ENCODE data around the gene ANAPC7. TPM values are rescaled to one million over a fixed set of nuclear protein-coding genes. Genes with fewer than 3 reads are reported as not detected.
A peak's percentile ranks its signal among the peaks of the same experiment; 100 is the strongest.

Gene ANAPC7
- total and polyA plus RNA-seq, 9 of the 15 experiments (the other 6 are each of a cell fraction or from before 2014, with no cell fraction given): 46.7 to 158 (median 109) TPM

- TF ChIP-seq CHD4 (IDR thresholded peaks at IDR 0.05; ENCODE audit: insufficient read depth, insufficient replicate concordance, low read depth, low read length, poor library complexity, severe bottlenecking): peak; percentile 62
- TF ChIP-seq SIRT6 (IDR thresholded peaks at IDR 0.05; ENCODE audit: low read depth, low read length): no peak
- no peak for TF ChIP-seq ILK (tag; IDR thresholded peaks at IDR 0.05; ENCODE audit: borderline replicate concordance, low read depth)
- TF ChIP-seq TAF15 (IDR thresholded peaks at IDR 0.05; ENCODE audit: low read depth, low read length): no peak
- no peak for TF ChIP-seq SFPQ (IDR thresholded peaks at IDR 0.05; ENCODE audit: low read depth, low read length)
- no peak for TF ChIP-seq TCF7L2 (IDR thresholded peaks at IDR 0.05; ENCODE audit: low read depth, low read length)
- no peak for TF ChIP-seq ZNF431 (CRISPR knock-in tag; IDR thresholded peaks at IDR 0.05)
- no peak for TF ChIP-seq ZC3H4 (CRISPR knock-in tag; IDR thresholded peaks at IDR 0.05; ENCODE audit: borderline replicate concordance)
- TF ChIP-seq PPARD (CRISPR knock-in tag; IDR thresholded peaks at IDR 0.05): no peak
- TF ChIP-seq SMARCA4 (IDR thresholded peaks at IDR 0.05): peak; percentile 98
- no peak for TF ChIP-seq ARHGAP35 (IDR thresholded peaks at IDR 0.05; ENCODE audit: partially characterized antibody)
- no peak for TF ChIP-seq ZC3H11A (IDR thresholded peaks at IDR 0.05; ENCODE audit: low read depth, low read length)
- no peak for TF ChIP-seq ZNF512 (tag; IDR thresholded peaks at IDR 0.05)
- TF ChIP-seq RAD51 (IDR thresholded peaks at IDR 0.05; ENCODE audit: borderline replicate concordance, low read depth): no peak; the same call in 1 of the 2 replicates
- TF ChIP-seq ATF2 (CRISPR knock-in tag; IDR thresholded peaks at IDR 0.05): no peak
- TF ChIP-seq USF2 (CRISPR knock-in tag; IDR thresholded peaks at IDR 0.05): no peak
- no peak for TF ChIP-seq ZNF175 (CRISPR knock-in tag; IDR thresholded peaks at IDR 0.05; ENCODE audit: low read depth)
- no peak for TF ChIP-seq ZNF717 (CRISPR knock-in tag; IDR thresholded peaks at IDR 0.05)
- TF ChIP-seq ZNF253 (CRISPR knock-in tag; conservative IDR thresholded peaks at IDR 0.05): no peak
These were observed 49.2 kb downstream of the ANAPC7 start (continued) for GRCh38 chr12:110354172-110354780.
